GM21786 (cell line): ENCODE data around the gene PRPF31.
A peak's percentile ranks its signal among the peaks of the same experiment; 100 is the strongest.
"Not testable (repeated sequence)": the region's sequence is repeated elsewhere in the genome, so short reads cannot be mapped to it uniquely, and the experiment has no call there.

Experiments used
- ATAC-seq: cut with Tn5 transposase; IDR thresholded peaks from one replicate; pipeline ENCODE4 v1.9.1; 2021; ENCODE audit not compliant: unreplicated experiment

Gene PRPF31

GRCh38 chr19:54160854-54161253, 45.3 kb downstream of the PRPF31 start:
- no peak for ATAC-seq

DNA sequence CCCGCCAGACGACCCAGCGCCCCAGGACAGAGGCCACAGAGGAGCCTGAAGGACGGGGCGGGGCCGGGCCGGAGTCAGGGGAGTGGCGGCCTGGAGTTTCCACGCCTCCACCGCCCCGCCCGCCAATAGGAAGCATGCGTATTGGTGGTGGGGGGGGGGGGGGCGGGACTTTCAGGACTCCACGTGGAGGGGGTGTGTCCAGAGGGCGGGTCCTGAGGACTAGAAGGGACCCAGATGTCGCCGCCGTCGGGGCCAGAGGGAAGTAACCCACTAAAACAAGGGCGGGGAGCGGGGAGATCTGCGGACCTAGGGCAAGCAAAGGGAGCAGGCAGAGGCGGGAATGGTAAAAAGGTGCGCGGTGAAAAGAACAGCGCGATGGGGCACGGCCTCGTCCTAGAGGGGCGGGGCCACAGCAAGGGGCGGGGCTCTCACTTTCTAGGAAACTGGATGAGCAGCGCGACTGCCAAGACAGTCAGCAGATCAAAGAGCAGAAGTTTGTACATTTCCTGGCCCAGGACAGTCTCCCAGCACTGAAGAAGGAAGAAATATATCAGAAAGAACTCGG, 46.8 kb downstream of the PRPF31 start:
- ATAC-seq, result no peak

DNA sequence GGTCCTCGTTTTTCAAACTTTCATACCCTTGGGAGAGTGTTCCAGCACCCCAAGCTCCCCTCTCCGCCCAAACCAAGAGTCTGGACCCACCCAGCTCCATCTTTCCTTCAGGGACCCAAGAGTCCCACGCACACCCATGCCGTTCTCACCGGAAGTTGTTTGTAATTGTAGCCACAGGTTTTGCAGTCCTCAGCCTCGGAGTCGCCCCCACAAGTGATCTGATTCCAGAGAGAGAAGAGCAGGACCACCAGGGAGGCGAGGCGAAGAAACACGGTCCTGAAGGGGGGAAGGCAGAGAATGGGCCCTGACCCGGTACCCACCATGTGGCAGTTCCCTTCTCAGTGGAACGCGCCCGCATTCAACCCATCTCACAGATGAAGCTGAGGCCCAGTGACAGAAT, 47.3 kb downstream of the PRPF31 start:
- no peak for ATAC-seq

GRCh38 chr19:54164369-54165068, 49.0 kb downstream of the PRPF31 start:
- ATAC-seq, result no peak

DNA sequence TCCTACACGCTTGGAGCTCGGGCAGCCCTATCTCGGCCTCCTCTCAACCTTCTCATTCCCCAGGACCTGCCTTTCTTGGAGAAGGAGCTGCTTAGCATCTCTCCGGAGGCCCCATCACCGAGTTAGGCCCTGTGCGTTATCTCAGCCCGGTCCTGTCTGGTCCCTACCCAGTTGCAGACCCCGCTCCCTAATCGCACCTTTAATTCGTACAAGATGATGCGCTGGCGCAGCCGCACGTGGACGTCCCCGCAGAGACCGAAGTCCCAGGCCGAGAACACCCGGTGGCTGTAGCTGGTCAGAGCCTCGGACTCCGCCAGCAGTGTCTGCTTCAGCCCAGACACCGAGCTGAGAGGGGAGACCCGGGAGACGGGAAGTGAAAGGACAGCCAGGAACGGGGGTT, 49.7 kb downstream of the PRPF31 start:
- ATAC-seq, result no peak

GRCh38 chr19:54168174-54168917, 52.8 kb downstream of the PRPF31 start:
- ATAC-seq, result peak; percentile 45

DNA sequence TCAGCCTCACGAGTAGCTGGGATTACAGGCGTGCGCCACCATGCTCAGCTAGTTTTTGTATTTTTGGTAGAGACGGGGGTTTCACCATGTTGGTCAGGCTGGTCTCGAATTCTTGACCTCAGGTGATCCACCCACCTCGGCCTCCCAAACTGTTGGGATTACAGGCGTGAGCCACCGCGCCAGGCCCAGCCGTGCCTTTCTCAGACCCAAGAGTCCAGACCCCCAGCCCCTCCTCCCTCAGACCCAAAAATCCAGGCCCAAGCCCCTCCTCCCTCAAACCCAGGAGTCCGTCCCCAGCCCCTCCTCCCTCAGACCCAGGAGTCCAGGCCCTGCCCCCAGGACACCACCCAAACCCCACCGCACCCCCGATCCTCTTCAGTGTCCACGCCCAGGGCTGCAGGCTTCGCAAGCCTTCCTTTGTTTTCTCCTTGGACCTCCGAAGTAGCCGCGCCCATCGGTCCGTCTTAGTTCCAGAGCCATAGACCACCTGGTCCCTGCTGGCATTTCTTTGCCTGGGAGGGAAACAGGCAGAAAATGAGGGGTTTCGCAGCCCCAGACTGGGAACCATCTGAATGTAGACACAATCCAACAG, 53.7 kb downstream of the PRPF31 start:
- ATAC-seq, result no peak

DNA sequence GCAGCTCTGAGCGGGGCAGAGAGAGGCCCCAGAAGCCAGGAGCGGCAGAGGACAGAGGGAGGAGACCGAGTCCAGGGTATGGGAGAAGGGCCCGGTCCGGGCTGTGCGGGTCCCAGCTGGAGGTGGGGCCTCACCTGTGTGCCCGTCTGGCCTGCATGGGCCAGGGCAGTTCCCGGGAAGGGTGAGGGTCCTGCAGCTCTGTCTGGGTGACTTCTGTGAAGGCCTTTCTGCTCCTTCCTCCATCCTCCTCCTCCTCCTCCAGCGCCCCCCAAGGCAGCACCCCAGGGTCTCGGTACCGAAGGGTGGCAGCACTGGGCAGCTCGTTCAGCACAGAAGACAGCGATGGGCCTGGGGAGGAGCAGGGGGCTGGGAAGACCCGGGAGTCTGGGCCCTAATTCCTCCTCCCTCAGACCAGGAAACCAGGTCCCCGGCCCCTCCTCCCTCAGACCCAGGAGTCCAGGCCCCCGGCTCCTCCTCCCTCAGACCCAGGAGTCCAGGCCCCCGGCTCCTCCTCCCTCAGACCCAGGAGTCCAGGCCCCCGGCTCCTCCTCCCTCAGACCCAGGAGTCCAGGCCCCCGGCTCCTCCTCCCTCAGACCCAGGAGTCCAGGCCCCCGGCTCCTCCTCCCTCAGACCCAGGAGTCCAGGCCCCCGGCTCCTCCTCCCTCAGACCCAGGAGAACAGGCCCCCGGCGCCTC, 56.3 kb downstream of the PRPF31 start:
- not testable (repeated sequence) for ATAC-seq

DNA sequence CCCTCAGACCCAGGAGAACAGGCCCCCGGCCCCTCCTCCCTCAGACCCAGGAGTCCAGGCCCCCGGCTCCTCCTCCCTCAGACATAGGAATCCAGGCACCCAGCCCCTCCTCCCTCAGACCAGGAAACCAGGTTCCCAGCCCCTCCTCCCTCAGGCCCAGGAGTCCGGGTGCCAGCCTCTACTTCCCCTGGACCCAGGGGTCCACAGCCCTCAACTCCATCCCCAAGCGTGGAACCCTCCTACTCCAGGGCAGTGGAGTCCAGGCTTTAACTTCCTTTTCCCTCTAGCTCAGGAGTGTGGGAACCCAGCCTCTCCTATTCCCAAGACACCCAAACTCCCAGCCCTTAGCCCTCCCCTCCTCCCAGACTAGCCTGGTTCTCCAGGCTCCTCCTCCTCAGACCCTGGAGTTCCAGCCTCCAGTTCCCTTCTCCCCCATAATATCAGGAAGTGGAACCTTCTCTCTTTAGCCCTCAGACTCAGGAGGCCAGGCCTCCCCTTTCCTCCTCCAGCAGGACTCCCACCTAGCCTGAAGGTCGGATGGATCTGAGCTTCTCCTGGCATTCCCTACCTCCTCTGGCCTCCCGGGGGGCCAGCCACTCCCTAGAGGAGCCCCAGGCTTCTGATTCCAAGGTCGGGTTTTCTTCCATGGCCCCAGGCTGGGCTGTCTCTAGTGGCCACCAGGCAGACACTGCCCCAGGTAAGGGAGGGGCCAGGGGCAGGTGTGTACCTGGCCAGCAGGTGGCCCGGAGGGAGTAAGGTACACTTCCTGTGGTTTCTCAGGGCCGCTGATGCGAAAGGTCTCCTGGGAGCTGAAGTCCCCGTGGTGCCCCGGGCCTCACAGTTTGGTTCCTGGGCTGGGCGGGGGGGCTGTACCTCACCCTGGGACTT, 57.2 kb downstream of the PRPF31 start, which contains the start of gene TMC4:
Gene TMC4 (minus strand): TSS at position 690 of the 888 bp plus-strand sequence. CDS start 43 bp downstream, at position 647.
- ATAC-seq, result no peak

GRCh38 chr19:54173359-54173699, 57.8 kb downstream of the PRPF31 start:
- no peak for ATAC-seq

- no peak for ATAC-seq
Observed at GRCh38 chr19:54173951-54174834, 58.6 kb downstream of the PRPF31 start.

- ATAC-seq, result no peak
Observed at GRCh38 chr19:54178581-54179261, 63.2 kb downstream of the PRPF31 start.

GRCh38 chr19:54179262-54179852, 63.8 kb downstream of the PRPF31 start:
- no peak for ATAC-seq

DNA sequence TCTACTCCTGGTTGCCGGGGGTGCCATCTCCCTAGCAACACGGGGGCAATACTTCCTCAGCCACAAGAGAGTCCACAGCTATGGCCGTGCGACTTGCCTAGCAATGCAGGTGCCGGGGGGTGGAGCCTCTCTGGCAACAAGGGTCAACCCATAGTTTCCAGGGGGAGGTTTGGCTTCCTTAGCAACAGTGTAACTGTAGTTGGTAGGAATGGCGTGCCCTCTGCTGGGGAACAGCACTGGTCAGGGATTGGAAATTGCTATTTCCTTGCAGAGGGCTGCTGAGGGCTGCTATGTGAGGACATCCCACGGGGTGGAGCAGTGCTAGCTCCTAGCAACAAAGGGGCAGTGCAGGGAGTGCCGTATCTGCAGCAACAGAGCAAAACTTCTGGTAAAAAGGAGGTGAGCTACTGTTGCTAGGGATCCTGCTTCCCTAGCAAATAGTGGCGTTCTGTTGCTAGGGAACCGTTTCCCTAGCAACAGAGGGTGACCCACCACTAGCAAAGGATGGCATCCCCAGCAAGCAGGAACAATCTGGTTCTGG, 64.4 kb downstream of the PRPF31 start:
- no peak for ATAC-seq

- ATAC-seq, result no peak
Observed at GRCh38 chr19:54180691-54181091, 65.1 kb downstream of the PRPF31 start.
